AG08395 (cell line): ENCODE results near the gene MRGPRX4.
"Not testable (repeated sequence)": the region's sequence is repeated elsewhere in the genome, so short reads cannot be mapped to it uniquely, and the experiment has no call there.

Source experiments
- DNase-seq: peaks from one replicate; pipeline ENCODE4 v3.0.0; 2012; ENCODE audit warnings: mixed read lengths, low spot score

The MRGPRX4 gene

DNA sequence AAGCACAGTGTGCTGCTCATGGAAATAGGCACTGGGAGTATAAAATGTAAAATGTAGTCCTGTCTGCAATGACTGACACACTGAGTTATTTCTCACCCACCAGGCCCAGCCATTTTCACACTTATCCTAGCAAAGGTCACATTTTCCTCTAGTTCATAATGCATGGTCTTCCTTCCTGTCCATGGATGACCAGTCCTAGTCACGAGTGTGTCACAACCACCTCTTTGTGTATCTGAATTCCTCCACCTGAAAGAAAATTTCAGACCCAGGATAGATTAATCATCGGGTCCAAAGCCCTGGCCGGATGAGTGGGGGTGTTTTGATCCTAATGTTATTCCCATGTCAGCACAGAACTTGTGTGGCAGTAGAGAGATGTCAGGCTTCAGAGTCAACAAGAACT is at the start of gene MRGPRX4:
MRGPRX4 (plus strand) TSS at position 172 of the 400 bp plus-strand sequence. CDS start 420 bp downstream, outside the sequence.
- no peak for DNase-seq

DNA sequence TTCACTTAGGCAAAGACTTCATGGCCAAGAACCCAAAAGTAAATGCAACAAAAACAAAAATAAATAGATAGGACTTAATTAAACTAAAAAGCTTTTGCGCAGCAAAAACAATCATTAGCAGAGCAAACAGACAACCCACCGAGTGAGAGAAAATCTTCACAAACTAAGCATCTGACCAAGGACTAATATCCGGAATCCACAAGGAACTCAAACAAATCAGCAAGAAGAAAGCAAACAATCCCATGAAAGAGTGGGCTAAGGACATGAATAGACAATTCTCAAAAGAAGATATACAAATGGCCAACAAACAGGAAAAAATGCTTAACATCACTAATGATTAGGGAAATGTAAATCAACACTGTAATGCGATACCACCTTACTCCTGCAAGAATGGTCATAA is 41.5 kb upstream of the MRGPRX4 start:
- DNase-seq, result not testable (repeated sequence)

DNA sequence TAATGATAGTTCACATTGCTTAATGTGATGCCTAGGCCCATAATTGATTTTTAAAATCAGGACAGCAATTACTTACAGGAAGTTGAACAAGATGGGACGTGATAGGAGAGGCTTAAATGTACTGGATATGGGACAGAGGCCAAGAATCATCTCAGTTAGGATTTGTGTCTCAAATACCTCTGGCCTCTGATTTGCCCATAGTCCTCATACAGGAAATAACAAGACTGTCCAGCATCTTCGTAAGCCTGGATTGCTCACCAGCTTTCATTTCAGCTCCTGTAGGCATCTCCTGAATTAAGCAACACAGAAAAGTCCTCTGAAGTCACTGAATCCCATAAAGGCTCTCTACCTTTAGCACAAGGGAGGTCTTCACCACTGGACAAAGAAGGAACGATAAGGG is 40.3 kb upstream of the MRGPRX4 start, which contains the start of gene MRGPRX3:
MRGPRX3 (plus strand) TSS at position 231 of the 400 bp plus-strand sequence. CDS start 4,632 bp downstream, outside the sequence.
- no peak for DNase-seq

DNA sequence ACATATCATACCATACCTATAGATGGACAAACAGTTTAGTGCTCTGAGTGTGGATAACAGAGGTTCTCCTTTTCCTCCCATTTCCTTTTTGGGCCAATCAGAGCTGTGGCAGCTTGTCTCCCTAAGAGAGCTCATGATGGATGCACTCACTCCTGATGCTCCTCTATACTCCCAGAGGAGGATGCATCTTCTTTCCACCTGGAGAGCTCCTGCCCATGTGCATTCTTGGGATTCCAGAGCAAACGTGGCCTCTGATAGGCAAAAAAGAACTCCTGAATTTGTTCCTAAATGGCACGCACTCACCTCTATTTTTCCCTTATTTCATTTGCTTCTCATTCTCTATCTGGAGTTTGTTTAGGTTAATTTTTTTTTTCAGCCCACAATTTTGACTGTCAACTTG is 37.3 kb upstream of the MRGPRX4 start:
- DNase-seq, result no peak

- no peak for DNase-seq
Observed at GRCh38 chr11:18137186-18137800, 35.3 kb upstream of the MRGPRX4 start.

- no peak for DNase-seq
Observed at GRCh38 chr11:18140145-18140544, 32.5 kb upstream of the MRGPRX4 start.

DNA sequence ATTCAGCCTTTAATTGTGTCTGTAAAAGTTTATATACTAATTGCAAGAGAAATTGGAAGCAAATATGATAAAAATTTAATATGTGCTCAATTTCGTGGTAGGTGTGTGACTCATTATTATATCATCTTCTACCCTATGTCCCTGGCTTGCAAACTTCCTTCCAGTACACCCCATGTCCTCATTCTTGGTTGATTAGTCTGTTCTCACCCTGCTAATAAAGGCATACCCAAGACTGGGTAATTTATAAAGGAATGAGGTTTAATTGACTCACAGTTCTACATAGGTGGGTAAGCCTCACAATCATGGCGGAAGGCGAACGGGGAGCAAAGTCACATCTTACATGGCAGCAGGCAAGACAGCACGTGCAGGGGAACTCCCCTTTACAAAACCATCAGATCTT is 28.4 kb upstream of the MRGPRX4 start:
- DNase-seq, result no peak

DNA sequence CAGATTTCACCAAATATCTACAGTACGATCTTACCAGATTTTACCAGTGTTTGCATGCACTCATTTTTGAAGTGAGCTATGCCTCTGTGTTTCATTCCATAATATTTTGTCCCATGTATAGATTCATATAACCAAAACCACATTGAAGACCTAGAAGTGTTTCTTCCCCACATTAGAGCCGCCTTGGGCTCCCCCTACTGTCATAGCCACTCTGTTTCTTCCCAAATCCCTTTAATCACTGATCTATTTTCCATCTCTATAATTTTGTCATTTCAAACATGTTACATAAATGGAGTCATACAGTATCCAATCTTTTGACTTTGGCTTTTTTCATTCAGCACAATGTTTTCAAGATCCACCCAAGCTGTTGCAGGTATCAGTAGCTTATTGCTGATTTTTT is 27.6 kb upstream of the MRGPRX4 start:
- no peak for DNase-seq

DNA sequence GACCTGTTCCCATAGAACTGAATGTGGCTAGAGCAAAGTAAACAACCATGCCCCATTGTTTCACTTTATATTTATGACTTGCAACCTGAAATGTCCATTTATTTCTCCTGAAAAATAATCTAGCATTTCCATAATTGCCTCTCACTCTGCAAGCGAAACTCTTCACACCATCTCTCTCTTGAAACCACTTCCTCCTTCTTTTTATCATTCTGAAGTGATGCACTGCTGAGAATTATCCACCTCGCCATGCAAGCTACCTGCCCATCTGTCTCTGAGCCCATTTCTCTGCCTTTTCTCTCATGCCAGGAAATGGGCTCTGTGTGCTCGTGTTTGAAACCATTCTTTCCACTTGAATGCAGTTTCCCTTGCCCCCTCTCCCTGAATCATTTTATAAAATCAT is 26.8 kb upstream of the MRGPRX4 start:
- DNase-seq, result no peak

- DNase-seq, result no peak
Observed at GRCh38 chr11:18151581-18151980, 21.1 kb upstream of the MRGPRX4 start.

DNA sequence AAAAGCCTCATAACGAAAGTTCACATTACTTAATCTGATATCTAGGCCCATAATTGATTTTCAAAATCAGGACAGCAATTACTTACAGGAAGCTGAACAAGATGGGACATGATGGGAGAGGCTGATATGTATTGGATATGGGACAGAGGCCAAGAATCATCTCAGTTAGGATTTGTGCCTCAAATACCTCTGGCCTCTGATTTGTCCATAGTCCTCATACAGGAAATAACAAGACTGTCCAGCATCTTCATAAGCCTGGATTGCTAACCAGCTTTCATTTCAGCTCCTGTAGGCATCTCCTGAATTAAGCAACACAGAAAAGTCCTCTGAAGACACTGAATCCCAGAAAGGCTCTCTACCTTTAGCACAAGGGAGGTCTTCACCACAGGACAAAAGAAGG is 4.3 kb upstream of the MRGPRX4 start:
- no peak for DNase-seq

DNA sequence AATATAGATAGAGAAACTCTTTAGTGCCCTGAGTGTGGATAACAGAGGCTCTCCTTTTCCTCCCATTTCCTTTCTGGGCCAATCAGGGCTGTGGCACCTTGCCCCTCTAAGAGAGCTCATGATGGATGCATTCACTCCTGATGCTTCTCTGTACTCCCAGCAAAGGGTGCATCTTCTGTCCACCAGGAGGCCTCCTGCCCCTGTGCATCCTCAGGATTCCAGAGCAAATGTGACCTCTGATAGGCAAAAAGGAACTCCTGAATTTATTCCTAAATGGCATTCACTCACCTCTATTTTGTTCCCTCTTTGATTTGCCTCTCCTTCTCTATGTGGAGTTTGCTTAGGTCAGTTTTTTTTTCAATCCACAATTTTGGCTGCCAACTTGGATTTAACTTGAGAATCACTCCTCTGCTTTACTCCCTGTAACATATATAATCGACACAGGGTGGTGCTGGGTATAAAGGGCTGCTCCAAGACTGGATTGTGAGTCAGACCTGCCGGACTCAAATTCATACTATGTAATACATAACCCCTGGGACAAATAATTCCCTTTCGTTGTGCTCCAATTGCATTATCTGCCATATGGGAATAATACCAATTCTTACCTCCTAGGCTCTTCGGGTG is 1.1 kb upstream of the MRGPRX4 start:
- peak; percentile 50 for DNase-seq

DNA sequence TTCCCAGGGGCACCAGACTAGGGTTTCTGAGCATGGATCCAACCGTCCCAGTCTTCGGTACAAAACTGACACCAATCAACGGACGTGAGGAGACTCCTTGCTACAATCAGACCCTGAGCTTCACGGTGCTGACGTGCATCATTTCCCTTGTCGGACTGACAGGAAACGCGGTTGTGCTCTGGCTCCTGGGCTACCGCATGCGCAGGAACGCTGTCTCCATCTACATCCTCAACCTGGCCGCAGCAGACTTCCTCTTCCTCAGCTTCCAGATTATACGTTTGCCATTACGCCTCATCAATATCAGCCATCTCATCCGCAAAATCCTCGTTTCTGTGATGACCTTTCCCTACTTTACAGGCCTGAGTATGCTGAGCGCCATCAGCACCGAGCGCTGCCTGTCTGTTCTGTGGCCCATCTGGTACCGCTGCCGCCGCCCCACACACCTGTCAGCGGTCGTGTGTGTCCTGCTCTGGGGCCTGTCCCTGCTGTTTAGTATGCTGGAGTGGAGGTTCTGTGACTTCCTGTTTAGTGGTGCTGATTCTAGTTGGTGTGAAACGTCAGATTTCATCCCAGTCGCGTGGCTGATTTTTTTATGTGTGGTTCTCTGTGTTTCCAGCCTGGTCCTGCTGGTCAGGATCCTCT is 709 bp downstream of the MRGPRX4 start:
- DNase-seq, result no peak

GRCh38 chr11:18188796-18189195 is 16.2 kb downstream of the MRGPRX4 start:
- DNase-seq, result no peak

- DNase-seq, result not testable (repeated sequence)
Observed at GRCh38 chr11:18189476-18190245, 17.0 kb downstream of the MRGPRX4 start.

DNA sequence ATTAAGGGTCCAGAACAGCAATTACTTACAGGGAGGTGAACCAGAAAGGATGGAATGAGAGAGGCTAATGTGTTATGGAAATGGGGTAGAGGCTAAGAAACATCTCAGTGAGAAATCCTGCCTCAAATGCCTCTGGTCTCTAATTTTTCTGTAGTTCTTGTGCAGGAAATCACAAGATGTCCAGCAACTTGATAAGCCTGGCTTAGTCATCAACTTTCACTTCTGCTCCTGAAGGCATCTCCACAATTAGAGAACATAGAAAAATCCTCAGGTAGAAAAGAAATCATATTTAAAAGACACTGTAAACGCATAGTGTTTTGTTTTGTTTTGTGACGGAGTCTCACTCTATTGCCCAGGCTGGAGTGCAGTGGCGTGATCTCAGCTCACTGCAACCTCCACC is 18.7 kb downstream of the MRGPRX4 start:
- no peak for DNase-seq

DNA sequence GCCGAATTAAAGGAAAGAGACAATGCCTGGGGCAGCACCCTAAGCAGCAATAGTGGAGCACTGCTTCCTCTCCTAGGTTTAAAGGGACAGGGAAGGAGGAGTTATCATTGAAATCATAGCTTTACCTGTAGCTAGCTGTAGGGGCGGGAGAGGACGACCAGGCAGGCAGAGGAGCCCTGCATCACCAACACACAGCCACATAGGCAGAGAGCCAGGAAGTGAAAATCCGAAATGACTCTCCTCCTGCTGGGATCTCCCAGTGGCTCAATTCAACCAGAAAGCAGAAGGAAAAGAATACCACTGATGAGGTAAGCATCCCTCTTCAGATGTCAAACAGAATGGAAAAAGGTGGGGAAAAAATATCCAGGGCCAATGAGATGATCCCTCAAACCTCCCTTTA is 20.4 kb downstream of the MRGPRX4 start:
- no peak for DNase-seq

- no peak for DNase-seq
Observed at GRCh38 chr11:18196532-18196931, 23.9 kb downstream of the MRGPRX4 start.

- DNase-seq, result not testable (repeated sequence)
Observed at GRCh38 chr11:18197738-18198137, 25.1 kb downstream of the MRGPRX4 start.

- DNase-seq, result peak; percentile 33
Observed at GRCh38 chr11:18203723-18204122, 31.1 kb downstream of the MRGPRX4 start.

DNA sequence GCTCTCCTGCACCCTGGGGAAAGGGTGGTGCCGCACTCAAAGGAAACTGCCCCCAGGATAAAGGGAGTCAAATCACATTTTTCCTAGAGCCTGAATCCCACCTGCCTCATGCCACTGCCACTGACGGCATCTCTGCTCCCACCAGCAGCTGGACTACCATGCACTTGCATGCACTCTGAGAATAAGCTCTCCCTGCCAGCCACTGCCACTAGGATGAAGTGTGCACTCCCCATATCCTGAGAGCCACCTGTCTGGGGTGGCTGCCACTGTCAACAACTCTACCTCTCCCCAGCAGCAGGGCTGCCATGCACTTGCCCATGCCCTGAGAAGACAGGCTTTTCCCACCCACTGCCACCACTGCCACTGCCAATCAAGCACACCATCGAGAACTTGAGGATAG is 31.6 kb downstream of the MRGPRX4 start:
- DNase-seq, result no peak

DNA sequence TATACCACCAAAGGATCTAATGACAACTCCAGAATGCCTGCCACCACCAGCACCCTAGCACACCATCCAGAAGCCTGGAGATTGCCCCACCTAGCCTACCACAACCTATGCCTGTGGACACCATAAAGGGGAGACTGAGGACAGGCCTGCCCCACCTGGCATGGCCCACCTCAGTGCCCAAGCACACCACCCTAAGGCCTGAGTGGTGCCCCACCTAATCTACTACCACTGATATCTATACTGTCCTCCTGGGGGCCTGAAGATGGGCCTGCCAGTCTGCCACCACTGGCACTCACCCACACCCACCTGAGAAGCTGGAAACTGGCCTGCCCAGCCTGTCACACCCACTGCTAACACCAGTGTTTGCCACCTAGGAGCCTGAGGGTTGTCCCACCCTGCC is 32.1 kb downstream of the MRGPRX4 start:
- DNase-seq, result no peak

- no peak for DNase-seq
Observed at GRCh38 chr11:18209058-18209457, 36.4 kb downstream of the MRGPRX4 start.
